Endothelial cell (in vitro differentiated cells): ENCODE measurements around the gene SLC8A1. TPM values are rescaled to one million over a fixed set of nuclear protein-coding genes. Genes with fewer than 3 reads are reported as not detected.

Experiments
- DNase-seq: peaks from one replicate; pipeline ENCODE4 v3.0.0; 2021; ENCODE audit warnings: low spot score
- H3K27ac Mint-ChIP-seq: one replicate; pipeline ENCODE4 v1.8.0; 2021; ENCODE audit warnings: mixed read lengths, inconsistent platforms; ENCODE audit not compliant: unreplicated experiment
- H3K27me3 Mint-ChIP-seq: one replicate; pipeline ENCODE4 v1.8.0; 2021; ENCODE audit warnings: mild to moderate bottlenecking, moderate library complexity, mixed read lengths, inconsistent platforms; ENCODE audit not compliant: unreplicated experiment
- H3K36me3 Mint-ChIP-seq: one replicate; pipeline ENCODE4 v1.8.0; 2021; ENCODE audit warnings: mild to moderate bottlenecking, low read depth, mixed read lengths, inconsistent platforms; ENCODE audit not compliant: unreplicated experiment
- H3K4me1 Mint-ChIP-seq: one replicate; pipeline ENCODE4 v1.8.0; 2021; ENCODE audit warnings: mild to moderate bottlenecking, mixed read lengths, inconsistent platforms; ENCODE audit not compliant: unreplicated experiment
- H3K4me3 Mint-ChIP-seq: one replicate; pipeline ENCODE4 v1.8.0; 2021; ENCODE audit warnings: mild to moderate bottlenecking, mixed read lengths, inconsistent platforms; ENCODE audit not compliant: unreplicated experiment
- H3K9me3 Mint-ChIP-seq: one replicate; pipeline ENCODE4 v1.8.0; 2021; ENCODE audit warnings: mixed read lengths, inconsistent platforms; ENCODE audit not compliant: unreplicated experiment
- CTCF ChIP-seq: fragments of 200-600 bp; sonication (generic); IDR thresholded peaks from one replicate; pipeline ENCODE4 v1.5.0; 2021; ENCODE audit warnings: antibody characterized with exemption; ENCODE audit not compliant: unreplicated experiment
- total RNA-seq: library from RNA; stranded (reverse); fragmentation: NEBNext Ultra II Directional; extraction: Animal tissue kit (Norgen Biotek cat#: 25700); gene quantifications from one replicate; pipeline ENCODE4 v1.2.1, GENCODE V29; 2021; ENCODE audit not compliant: unreplicated experiment

SLC8A1 gene
- total RNA-seq, 1 donor from 2014 or later: 0.80 TPM

- H3K36me3 Mint-ChIP-seq: no peaks in the 10 kb centered on the region
- H3K9me3 Mint-ChIP-seq: no peaks in the 10 kb centered on the region
- no peak overlapping the region for H3K27ac Mint-ChIP-seq
- no peak overlapping the region for H3K4me3 Mint-ChIP-seq
- TF ChIP-seq CTCF: no peak
- no peaks in the 10 kb centered on the region for H3K4me1 Mint-ChIP-seq
- H3K27me3 Mint-ChIP-seq: no peaks in the 10 kb centered on the region
- DNase-seq: no peak
Measured at GRCh38 chr2:40120957-40121356, 330.9 kb downstream of the SLC8A1 start.

GRCh38 chr2:40120026-40120425 is 331.9 kb downstream of the SLC8A1 start:
- no peak for TF ChIP-seq CTCF
- no peaks in the 10 kb centered on the region for H3K4me1 Mint-ChIP-seq
- H3K36me3 Mint-ChIP-seq: no peaks in the 10 kb centered on the region
- no peak overlapping the region for H3K4me3 Mint-ChIP-seq
- no peak for DNase-seq
- H3K27ac Mint-ChIP-seq: no peak overlapping the region
- no peaks in the 10 kb centered on the region for H3K27me3 Mint-ChIP-seq
- no peaks in the 10 kb centered on the region for H3K9me3 Mint-ChIP-seq

- H3K4me3 Mint-ChIP-seq: no peak overlapping the region
- no peaks in the 10 kb centered on the region for H3K9me3 Mint-ChIP-seq
- no peaks in the 10 kb centered on the region for H3K27me3 Mint-ChIP-seq
- no peaks in the 10 kb centered on the region for H3K4me1 Mint-ChIP-seq
- TF ChIP-seq CTCF: no peak
- DNase-seq: no peak
- H3K36me3 Mint-ChIP-seq: no peaks in the 10 kb centered on the region
- no peak overlapping the region for H3K27ac Mint-ChIP-seq
Measured at GRCh38 chr2:40118622-40119021, 333.3 kb downstream of the SLC8A1 start.

- H3K27me3 Mint-ChIP-seq: no peaks in the 10 kb centered on the region
- H3K4me3 Mint-ChIP-seq: no peak overlapping the region
- no peaks in the 10 kb centered on the region for H3K36me3 Mint-ChIP-seq
Measured at GRCh38 chr2:40115894-40116293, 336.0 kb downstream of the SLC8A1 start.

GRCh38 chr2:40115348-40115747 is 336.5 kb downstream of the SLC8A1 start:
- no peak for TF ChIP-seq CTCF
- H3K4me1 Mint-ChIP-seq: no peaks in the 10 kb centered on the region
- no peaks in the 10 kb centered on the region for H3K27me3 Mint-ChIP-seq
- no peak overlapping the region for H3K27ac Mint-ChIP-seq
- DNase-seq: no peak
- no peaks in the 10 kb centered on the region for H3K36me3 Mint-ChIP-seq
- H3K9me3 Mint-ChIP-seq: no peaks in the 10 kb centered on the region
- no peak overlapping the region for H3K4me3 Mint-ChIP-seq

More at GRCh38 chr2:40115894-40116293, 336.0 kb downstream of the SLC8A1 start:
- no peaks in the 10 kb centered on the region for H3K4me1 Mint-ChIP-seq
- no peak for TF ChIP-seq CTCF
- H3K27ac Mint-ChIP-seq: no peak overlapping the region
- no peaks in the 10 kb centered on the region for H3K9me3 Mint-ChIP-seq
- no peak for DNase-seq
